ENCODE data around the gene UST.

UST gene

GRCh38 chr6:148824960-148825359 is 78.1 kb downstream of the UST start:
- no peak for DNase-seq (ENCODE audit: low read depth in 1 of 2, low spot score in 1 of 2)
- TF ChIP-seq JUND (IDR thresholded peaks at IDR 0.05; ENCODE audit: low read depth), result no peak
- in situ Hi-C loops (cut with HindIII; ENCODE audit: low pct_unique_long_range_greater_than_20kb, low sequenced_read_pairs), result no loop called here

GRCh38 chr6:148825492-148825891 is 78.7 kb downstream of the UST start:
- TF ChIP-seq JUND (IDR thresholded peaks at IDR 0.05; ENCODE audit: low read depth), result no peak
- in situ Hi-C loops (cut with HindIII; ENCODE audit: low pct_unique_long_range_greater_than_20kb, low sequenced_read_pairs), result no loop called here
- DNase-seq (ENCODE audit: low read depth in 1 of 2, low spot score in 1 of 2), result no peak

DNA sequence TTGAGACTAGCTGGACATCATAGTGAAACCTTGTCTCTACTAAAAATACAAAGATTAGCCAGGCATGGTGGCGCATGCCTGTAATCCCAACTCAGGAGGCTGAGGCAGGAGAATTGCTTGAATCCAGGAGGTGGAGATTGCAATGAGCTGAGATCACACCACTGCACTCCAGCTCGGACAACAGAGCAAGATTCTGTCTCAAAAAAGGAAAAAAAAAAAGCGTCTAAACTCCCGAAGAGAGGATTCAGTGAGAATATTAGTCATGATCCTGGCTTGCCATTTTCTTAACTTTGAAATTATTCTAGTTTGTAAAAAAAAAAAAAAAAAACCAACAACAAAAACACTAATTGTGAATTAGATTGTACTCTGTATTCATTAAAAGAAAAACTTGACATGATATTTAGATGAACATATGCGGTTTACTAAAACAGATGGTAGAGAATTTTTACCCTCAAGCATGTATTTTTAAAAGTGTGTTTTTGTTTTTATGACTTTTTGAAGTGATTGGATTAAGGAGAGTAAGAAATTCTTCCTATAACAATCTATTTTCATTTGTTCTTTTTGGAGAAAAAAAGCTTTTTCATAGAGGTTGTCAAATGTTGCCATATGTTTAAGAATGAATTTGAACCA is 80.7 kb downstream of the UST start:
- no peak for TF ChIP-seq JUND (IDR thresholded peaks at IDR 0.05; ENCODE audit: low read depth)
- no peak for DNase-seq (ENCODE audit: low read depth in 1 of 2, low spot score in 1 of 2)
- in situ Hi-C loops (cut with HindIII; ENCODE audit: low pct_unique_long_range_greater_than_20kb, low sequenced_read_pairs), result no loop called here

DNA sequence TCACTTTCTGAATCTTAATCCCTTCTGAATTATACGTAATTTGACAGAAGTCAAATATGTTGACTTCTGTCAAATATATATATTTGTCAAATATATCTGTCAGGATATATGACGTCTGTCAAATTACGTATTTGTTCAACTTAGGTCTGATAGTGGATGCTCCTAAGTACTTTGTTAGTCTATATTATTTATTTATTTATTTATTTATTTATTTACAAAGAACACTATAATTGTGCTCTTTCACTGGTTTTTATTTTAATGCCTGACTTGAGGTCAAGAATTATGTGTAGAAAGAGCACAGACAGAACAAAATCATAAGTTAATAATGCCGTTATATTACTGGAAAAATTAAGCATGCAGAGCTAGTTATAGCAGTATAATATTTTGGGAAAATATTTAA is 81.2 kb downstream of the UST start:
- TF ChIP-seq JUND (IDR thresholded peaks at IDR 0.05; ENCODE audit: low read depth), result no peak
- DNase-seq (ENCODE audit: low read depth in 1 of 2, low spot score in 1 of 2), result no peak
- in situ Hi-C loops (cut with HindIII; ENCODE audit: low pct_unique_long_range_greater_than_20kb, low sequenced_read_pairs), result no loop called here

- DNase-seq (ENCODE audit: low read depth in 1 of 2, low spot score in 1 of 2), result no peak
- in situ Hi-C loops (cut with HindIII; ENCODE audit: low pct_unique_long_range_greater_than_20kb, low sequenced_read_pairs), result no loop called here
- no peak for TF ChIP-seq JUND (IDR thresholded peaks at IDR 0.05; ENCODE audit: low read depth)
Observed at GRCh38 chr6:148829415-148830101, 82.7 kb downstream of the UST start.

DNA sequence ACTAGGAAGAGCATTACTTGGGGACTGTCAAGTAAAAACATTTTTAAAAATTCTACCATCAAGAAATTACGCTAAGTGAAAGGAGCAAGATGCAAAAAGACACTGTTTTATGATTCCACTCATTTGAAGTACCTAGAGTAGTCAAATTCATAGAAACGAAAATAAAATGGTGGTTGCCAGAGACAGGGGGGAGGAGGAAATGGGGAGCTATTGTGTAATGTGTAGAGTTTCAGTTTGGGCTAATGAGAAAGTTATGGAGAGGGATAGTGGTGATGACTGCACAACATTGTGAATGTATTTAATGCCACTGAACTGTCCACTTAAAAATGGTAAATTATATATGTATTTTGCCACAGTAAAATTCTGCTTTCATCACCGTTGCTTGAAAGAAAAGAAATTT is 83.8 kb downstream of the UST start:
- no peak for TF ChIP-seq JUND (IDR thresholded peaks at IDR 0.05; ENCODE audit: low read depth)
- no peak for DNase-seq (ENCODE audit: low read depth in 1 of 2, low spot score in 1 of 2)
- in situ Hi-C loops (cut with HindIII; ENCODE audit: low pct_unique_long_range_greater_than_20kb, low sequenced_read_pairs), result no loop called here

GRCh38 chr6:148831064-148831463 is 84.2 kb downstream of the UST start:
- in situ Hi-C loops (cut with HindIII; ENCODE audit: low pct_unique_long_range_greater_than_20kb, low sequenced_read_pairs), result no loop called here
- no peak for DNase-seq (ENCODE audit: low read depth in 1 of 2, low spot score in 1 of 2)

DNA sequence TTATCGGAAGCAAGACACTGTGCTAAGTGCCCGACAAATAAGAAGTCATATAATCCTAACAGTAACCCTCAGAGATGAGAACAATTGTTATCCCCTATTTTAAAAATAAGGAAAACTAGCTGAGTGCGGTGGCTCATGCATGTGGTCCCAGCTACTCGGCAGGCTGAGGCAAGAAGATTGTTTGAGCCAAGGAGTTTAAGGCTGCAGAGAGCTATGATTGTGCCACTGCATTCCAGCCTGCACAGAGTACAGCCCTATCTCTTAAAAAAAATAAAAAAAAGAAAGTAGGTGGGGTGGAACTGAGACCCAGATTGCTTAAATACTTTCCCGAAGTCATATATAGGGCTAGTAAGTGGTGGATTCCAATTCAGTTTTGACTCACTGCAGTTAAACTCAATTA is 84.7 kb downstream of the UST start:
- in situ Hi-C loops (cut with HindIII; ENCODE audit: low pct_unique_long_range_greater_than_20kb, low sequenced_read_pairs), result no loop called here
- no peak for TF ChIP-seq JUND (IDR thresholded peaks at IDR 0.05; ENCODE audit: low read depth)

More at GRCh38 chr6:148831064-148831463, 84.2 kb downstream of the UST start:
- no peak for TF ChIP-seq JUND (IDR thresholded peaks at IDR 0.05; ENCODE audit: low read depth)

GRCh38 chr6:148835920-148836441 is 89.2 kb downstream of the UST start:
- no peak for TF ChIP-seq JUND (IDR thresholded peaks at IDR 0.05; ENCODE audit: low read depth)

More for the DNA sequence above, 84.7 kb downstream of the UST start:
- DNase-seq (ENCODE audit: low read depth in 1 of 2, low spot score in 1 of 2), result no peak

GRCh38 chr6:148836751-148837150 is 89.9 kb downstream of the UST start:
- no peak for DNase-seq (ENCODE audit: low read depth in 1 of 2, low spot score in 1 of 2)
- no peak for TF ChIP-seq JUND (IDR thresholded peaks at IDR 0.05; ENCODE audit: low read depth)
- in situ Hi-C loops (cut with HindIII; ENCODE audit: low pct_unique_long_range_greater_than_20kb, low sequenced_read_pairs), result no loop called here

More at GRCh38 chr6:148835920-148836441, 89.2 kb downstream of the UST start:
- DNase-seq (ENCODE audit: low read depth in 1 of 2, low spot score in 1 of 2), result no peak
- in situ Hi-C loops (cut with HindIII; ENCODE audit: low pct_unique_long_range_greater_than_20kb, low sequenced_read_pairs), result no loop called here

- no peak for DNase-seq (ENCODE audit: low read depth in 1 of 2, low spot score in 1 of 2)
- TF ChIP-seq JUND (IDR thresholded peaks at IDR 0.05; ENCODE audit: low read depth), result no peak
- in situ Hi-C loops (cut with HindIII; ENCODE audit: low pct_unique_long_range_greater_than_20kb, low sequenced_read_pairs), result no loop called here
Observed at GRCh38 chr6:148837941-148838340, 91.1 kb downstream of the UST start.

DNA sequence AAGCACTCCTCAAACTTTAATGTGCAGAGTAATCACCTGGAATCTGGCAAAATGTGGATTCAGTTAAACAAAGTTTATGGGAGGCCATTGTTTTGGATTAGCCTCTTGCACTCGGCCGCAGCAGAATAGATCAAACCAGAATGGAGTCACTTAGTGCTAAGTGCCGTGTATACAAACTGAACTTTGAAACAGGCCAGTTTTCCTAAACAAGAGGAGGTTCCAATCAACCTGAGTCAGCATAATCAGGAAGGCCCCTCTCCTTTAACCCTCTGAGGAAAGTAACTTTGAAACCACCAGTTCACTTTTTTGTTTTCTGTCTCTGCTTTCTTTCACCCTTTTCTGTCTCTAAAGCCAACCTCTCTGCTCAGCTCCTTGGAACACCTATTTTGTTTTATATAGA is 92.2 kb downstream of the UST start:
- in situ Hi-C loops (cut with HindIII; ENCODE audit: low pct_unique_long_range_greater_than_20kb, low sequenced_read_pairs), result no loop called here
- no peak for DNase-seq (ENCODE audit: low read depth in 1 of 2, low spot score in 1 of 2)
- no peak for TF ChIP-seq JUND (IDR thresholded peaks at IDR 0.05; ENCODE audit: low read depth)

DNA sequence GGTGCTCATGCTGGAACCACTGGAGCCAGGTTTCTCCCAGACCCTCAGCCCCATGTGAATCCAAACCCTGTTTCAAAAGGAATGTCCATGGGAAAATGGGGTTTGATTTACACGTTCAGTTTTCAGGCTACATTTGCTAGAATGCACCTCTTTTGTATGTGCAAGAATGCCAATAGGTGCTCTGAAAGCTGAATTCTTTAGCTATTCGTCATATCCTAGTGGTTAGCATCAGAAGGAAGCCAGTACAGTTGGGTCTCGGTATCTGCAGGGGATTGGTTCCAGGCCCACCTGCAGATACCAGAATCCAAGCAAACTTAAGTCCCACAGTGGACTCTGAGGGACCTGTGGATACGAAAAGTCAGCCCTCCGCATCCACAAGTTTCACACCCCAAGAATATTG is 93.4 kb downstream of the UST start:
- no peak for DNase-seq (ENCODE audit: low read depth in 1 of 2, low spot score in 1 of 2)
- in situ Hi-C loops (cut with HindIII; ENCODE audit: low pct_unique_long_range_greater_than_20kb, low sequenced_read_pairs), result no loop called here
- no peak for TF ChIP-seq JUND (IDR thresholded peaks at IDR 0.05; ENCODE audit: low read depth)

Data from T47D (cell line).